Adrenal gland (tissue), 12 donors: ENCODE measurements around the gene FAU. TPM values are rescaled to one million over a fixed set of nuclear protein-coding genes. Genes with fewer than 3 reads are reported as not detected.

Source experiments
- DNase-seq, 7 donors: peaks; one replicate each; pipeline ENCODE4 v3.0.0-alpha.2; 2019 to 2020
- H3K27ac ChIP-seq, 5 donors: fragments of 200-600 bp; sonication (generic) in 4 of 5; 1 replicate in 3 of 5; 2 replicates in 2 of 5; pipeline versions ENCODE4 v1.5.1 to v1.8.0; 2016 to 2020; ENCODE audit warnings: mild to moderate bottlenecking in 1 of 5
- H3K27me3 ChIP-seq: fragments of 200-600 bp; 2 replicates; pipeline ENCODE4 v1.8.0; 2021
- H3K36me3 ChIP-seq, 2 donors: fragments of 200-600 bp; replicated peaks in 1 of 2; 1 replicate in 1 of 2; 2 replicates in 1 of 2; pipeline versions ENCODE4 v1.5.1 to v1.8.0; 2018 to 2022
- H3K4me1 ChIP-seq, 2 donors: fragments of 200-600 bp; replicated peaks in 1 of 2; 1 replicate in 1 of 2; 2 replicates in 1 of 2; pipeline versions ENCODE4 v1.5.1 to v1.8.0; 2018 to 2021
- H3K4me3 ChIP-seq, 4 donors: fragments of 200-600 bp; sonication (generic) in 3 of 4; one replicate each; pipeline ENCODE4 v1.5.1; 2016 to 2018
- H3K9me3 ChIP-seq, 3 donors: fragments of 200-600 bp; sonication (generic) in 1 of 3; replicated peaks in 1 of 3; 1 replicate in 2 of 3; 2 replicates in 1 of 3; pipeline versions ENCODE4 v1.5.1 to v1.8.0; 2016 to 2021
- POLR2A ChIP-seq, 2 donors: fragments of 450-650 bp; IDR thresholded peaks; one replicate each; pipeline ENCODE4 v1.6.1; 2017; ENCODE audit warnings: antibody characterized with exemption in 2 of 2, mild to moderate bottlenecking in 2 of 2, moderate library complexity in 1 of 2
- WGBS, 4 donors: extraction: QIAGEN DNeasy Blood & Tissue Kit in 2 of 4; methylation state at CpG; one replicate each; pipeline versions ENCODE4 v1.1.5 to v1.1.7; 2013 to 2017; 5-methylcytosine and 5-hydroxymethylcytosine counted together
- intact Hi-C, 2 donors: fragments of 100-400 bp; cut with DNase I; formaldehyde crosslinking; loops; one replicate each; pipeline versions ENCODE4 v1.14.1 to v1.15.0; 2022 to 2023
- polyA plus RNA-seq, 3 donors: library from polyadenylated mRNA; stranded (reverse); fragments of 200-250 nt in 2 of 3; fragments of 350-450 nt in 1 of 3; fragmentation: Illumina TruSeq in 1 of 3; extraction: RNeasy Lipid Tissue Mini Kit (QIAGEN cat#74804) in 1 of 3; gene quantifications; one replicate each; pipeline ENCODE4 v1.2.3, GENCODE V29; 2013 to 2014
- total RNA-seq, 9 donors: library from RNA; depleted of rRNA in 4 of 9; stranded (reverse); fragments of >200 nt in 4 of 9; fragments of 120-200 nt in 1 of 9; fragmentation: NEBNext Ultra II Directional in 1 of 9; extraction: Animal tissue kit (Norgen Biotek cat#: 25700) in 1 of 9; gene quantifications; one replicate each; pipeline versions ENCODE4 v1.1.0 to v1.2.4, GENCODE V29; 2013 to 2023
- TF ChIP-seq, protein P1 (sequence below), 6 experiments: fragments of 450-650 bp in 4 of 6; fragments of 200-600 bp in 2 of 6; sonication (generic) in 1 of 6; IDR thresholded peaks; 1 replicate in 5 of 6; 2 replicates in 1 of 6; pipeline versions ENCODE4 v1.5.1 to v1.8.0; 2016 to 2021; ENCODE audit warnings: antibody characterized with exemption in 6 of 6, mild to moderate bottlenecking in 2 of 6, moderate library complexity in 1 of 6
- donor health status: healthy with polysubstance abuse.
- donor health status: Bipolar disorder and iron deficiency.
- donor health status: DM: yes; HTN: yes; CAD: no.
- donor health status: DM: no; HTN: no; CAD: no.
- donor health status: DM: no; HTN: no; CAD: no.
- donor health status: DM: yes; HTN: yes; CAD: no.

FAU gene
- total and polyA plus RNA-seq, 12 donors = 361 to 2,488 (median 1,029) TPM

DNA sequence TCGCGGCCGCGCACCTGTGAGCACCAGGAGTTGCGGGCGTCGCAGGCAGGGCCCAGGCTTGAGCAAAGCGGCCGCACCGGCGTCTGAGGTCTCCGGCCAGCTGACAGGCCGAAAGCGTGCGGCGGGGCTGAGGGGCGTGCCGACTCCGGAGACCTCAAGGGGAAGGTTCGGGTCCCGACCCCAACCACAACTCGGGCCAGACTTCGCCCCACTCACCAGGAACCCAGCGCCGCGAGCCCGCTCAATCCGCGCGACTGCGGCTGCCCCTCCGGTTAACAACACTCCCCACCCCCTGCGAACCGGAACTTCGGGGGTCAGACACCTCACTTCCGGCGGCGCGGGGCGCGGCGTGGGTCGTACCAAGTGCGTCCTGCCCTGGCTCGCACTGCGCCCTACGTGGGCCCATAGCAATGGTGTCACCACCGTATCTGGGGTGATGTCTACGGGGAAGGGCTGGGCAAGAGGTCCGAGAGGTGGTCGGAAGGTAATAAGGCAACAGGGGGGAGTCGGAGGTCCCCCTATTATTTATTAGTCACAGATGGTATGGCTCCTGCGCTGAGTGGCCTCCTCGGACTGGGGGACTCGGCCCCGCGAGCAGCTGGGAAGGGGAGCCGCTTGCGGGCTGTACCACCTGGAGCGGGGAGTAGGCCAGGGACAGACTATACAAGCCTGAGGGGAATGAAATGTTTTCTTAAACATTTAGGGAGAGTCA, 12.5 kb upstream of the FAU start, which contains the start of gene SYVN1:
Gene SYVN1, minus strand, starts transcription at position 280 of the 712 bp plus-strand sequence. CDS start 918 bp downstream, outside the sequence.
- Histone ChIP-seq H3K4me1 (peaks cover 18 to 31% of the 10 kb centered on the region in 2 donors), H3K4me3 (peak within 1 kb of the TSS; percentile 52 to 92 (median 84)), H3K27me3 (no peaks in the 10 kb centered on the region), H3K36me3 (peaks cover 0 to 37% of the 10 kb centered on the region in 2 donors), H3K9me3 (no peaks in the 10 kb centered on the region), H3K27ac (peak within 1 kb of the TSS; percentile 80 to 98 (median 96))
- TF ChIP-seq, protein P1, sequence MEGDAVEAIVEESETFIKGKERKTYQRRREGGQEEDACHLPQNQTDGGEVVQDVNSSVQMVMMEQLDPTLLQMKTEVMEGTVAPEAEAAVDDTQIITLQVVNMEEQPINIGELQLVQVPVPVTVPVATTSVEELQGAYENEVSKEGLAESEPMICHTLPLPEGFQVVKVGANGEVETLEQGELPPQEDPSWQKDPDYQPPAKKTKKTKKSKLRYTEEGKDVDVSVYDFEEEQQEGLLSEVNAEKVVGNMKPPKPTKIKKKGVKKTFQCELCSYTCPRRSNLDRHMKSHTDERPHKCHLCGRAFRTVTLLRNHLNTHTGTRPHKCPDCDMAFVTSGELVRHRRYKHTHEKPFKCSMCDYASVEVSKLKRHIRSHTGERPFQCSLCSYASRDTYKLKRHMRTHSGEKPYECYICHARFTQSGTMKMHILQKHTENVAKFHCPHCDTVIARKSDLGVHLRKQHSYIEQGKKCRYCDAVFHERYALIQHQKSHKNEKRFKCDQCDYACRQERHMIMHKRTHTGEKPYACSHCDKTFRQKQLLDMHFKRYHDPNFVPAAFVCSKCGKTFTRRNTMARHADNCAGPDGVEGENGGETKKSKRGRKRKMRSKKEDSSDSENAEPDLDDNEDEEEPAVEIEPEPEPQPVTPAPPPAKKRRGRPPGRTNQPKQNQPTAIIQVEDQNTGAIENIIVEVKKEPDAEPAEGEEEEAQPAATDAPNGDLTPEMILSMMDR (IDR thresholded peaks at IDR 0.05) = no peak
- peak; percentile 88 to 92 for TF ChIP-seq POLR2A (IDR thresholded peaks at IDR 0.05)
- 0 to 1% (median 1%) methylated on average over 16 to 60 of the region's 60 CpGs for WGBS, 4 donors
- intact Hi-C loops = no loop called here
- peak; percentile 90 to 94 (median 92) for DNase-seq

DNA sequence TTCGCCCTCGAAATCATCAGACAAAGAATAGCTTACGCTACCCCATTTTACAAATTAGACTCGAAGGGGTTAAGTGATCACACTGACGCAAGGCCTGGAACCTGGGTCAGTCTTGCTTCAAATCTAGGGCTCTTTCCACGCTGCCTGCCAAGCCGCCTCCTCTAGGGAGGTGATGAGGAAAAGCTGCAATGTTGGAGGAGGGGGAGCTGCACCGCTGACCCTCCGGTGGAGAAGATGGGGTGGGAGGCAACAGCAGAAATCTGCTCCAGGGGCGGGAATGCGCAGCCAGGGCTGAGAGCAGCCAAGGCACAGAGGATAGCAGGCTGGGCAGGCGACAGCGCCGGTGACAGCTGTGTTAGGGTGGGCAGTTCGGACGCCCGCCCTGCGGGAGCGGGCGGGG, 11.8 kb upstream of the FAU start:
- WGBS, 4 donors = 0 to 3% (median 1%) methylated on average over 12 to 20 of the region's 20 CpGs
- peaks cover 0 to 44% of the 10 kb centered on the region in 2 donors for H3K36me3 ChIP-seq
- H3K27me3 ChIP-seq = no peaks in the 10 kb centered on the region
- intact Hi-C loops = no loop called here
- peaks cover 18 to 38% of the 10 kb centered on the region in 2 donors for H3K4me1 ChIP-seq
- H3K27ac ChIP-seq = peak overlapping the region; percentile 80 to 98 (median 96)
- no peak for TF ChIP-seq POLR2A (IDR thresholded peaks at IDR 0.05)
- TF ChIP-seq, protein P1 (IDR thresholded peaks at IDR 0.05) = no peak
- peak in 6 of 7 donors; percentile 56 to 73 (median 68) for DNase-seq
- H3K4me3 ChIP-seq = peak overlapping the region; percentile 52 to 92 (median 84)
- no peaks in the 10 kb centered on the region for H3K9me3 ChIP-seq

DNA sequence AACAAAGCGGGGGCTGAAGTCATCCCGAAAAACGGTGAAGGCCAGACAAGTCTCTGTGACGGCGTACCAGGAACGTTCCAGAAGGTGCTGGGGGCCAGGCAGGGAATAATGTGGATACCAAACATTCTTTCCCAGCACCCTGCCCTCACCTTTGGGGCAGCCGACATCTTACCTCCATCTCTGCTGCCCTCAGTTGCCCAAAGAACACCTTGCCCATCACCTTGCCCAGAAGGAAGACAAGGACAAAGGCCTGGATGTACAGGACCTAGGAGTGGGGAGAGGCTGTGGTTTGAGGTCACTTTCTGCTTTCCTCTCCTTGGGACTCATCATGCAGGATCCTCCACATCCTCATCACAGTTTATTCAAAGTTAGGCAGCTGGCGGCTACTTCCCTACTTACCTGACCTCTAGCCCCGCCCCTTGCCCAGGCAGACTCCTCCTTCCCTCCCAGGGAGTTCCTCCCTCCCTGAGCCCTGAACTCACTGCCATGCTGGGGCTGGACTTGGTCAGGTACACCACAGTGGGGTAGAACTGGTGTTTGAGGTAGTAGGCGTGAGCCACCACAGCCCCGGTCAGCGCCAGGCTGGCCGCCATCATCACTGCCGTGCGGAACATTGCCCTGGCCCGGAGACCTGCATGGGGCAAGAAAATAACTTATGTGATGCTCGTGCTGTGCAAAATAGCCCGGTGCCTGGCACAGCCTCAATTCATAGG, 11.2 kb upstream of the FAU start:
- TF ChIP-seq, protein P1 (IDR thresholded peaks at IDR 0.05) = no peak
- TF ChIP-seq POLR2A (IDR thresholded peaks at IDR 0.05) = no peak
- Histone ChIP-seq H3K27me3 (no peaks in the 10 kb centered on the region), H3K4me1 (peaks cover 18 to 41% of the 10 kb centered on the region in 2 donors), H3K36me3 (peaks cover 0 to 50% of the 10 kb centered on the region in 2 donors), H3K9me3 (no peaks in the 10 kb centered on the region), H3K4me3 (peak overlapping the region in 3 of 4 donors; percentile 52 to 92 (median 78)), H3K27ac (peak overlapping the region; percentile 80 to 98 (median 96))
- intact Hi-C loops = no loop called here
- 32 to 39% (median 34%) methylated on average over 15 to 18 of the region's 18 CpGs for WGBS, 4 donors
- peak in 5 of 7 donors; percentile 48 to 73 (median 62) for DNase-seq
